Activated CD8-positive, alpha-beta memory T cell treated with anti-CD3 and anti-CD28 coated beads for 4 hours (primary cell): ENCODE results near the gene NRIP3.

Experiments
- DNase-seq, 2 donors: peaks; one replicate each; pipeline ENCODE4 v3.0.0-alpha.2; 2020; ENCODE audit warnings: low read depth in 2 of 2

Gene NRIP3

DNA sequence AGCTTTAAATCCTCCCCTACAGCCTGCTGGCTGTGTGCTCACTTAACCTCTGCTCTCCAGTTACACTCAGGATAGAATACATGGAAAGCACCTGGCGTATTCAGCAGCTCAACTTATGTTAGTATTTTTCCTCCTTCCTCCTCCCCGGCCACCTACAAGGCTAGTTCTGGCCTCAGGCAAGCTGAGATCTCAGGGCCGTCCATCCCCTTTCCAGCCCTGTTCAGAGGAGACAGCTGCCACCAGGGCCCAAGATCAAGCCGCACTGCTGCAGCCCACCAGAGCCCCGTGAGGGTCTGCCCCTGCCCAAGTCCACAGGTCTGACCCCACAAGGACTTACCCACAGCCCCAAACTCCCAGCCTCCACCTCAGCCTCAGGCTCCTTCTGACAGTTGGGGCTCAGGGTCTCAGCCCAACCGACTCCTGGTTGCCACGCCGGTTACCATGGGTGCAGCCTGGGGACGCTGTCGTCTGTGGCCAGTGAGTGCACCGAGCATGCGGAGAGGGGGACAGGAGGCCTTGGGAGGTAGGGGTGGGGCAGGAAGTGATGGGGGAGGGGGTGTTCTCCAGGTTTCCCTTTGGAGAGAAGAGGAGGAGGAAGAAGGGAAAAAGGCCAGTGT, 71.1 kb downstream of the NRIP3 start, which contains the start of gene C11orf16:
TSS of gene C11orf16 (minus strand) at position 384 of the 617 bp plus-strand sequence. CDS start 639 bp downstream, outside the sequence.
- DNase-seq, result no peak
